Astrocyte of the spinal cord (primary cell): ENCODE results near the gene CIP2A.

ENCODE experiments used
- DNase-seq: peaks from one replicate; pipeline ENCODE4 v3.0.0; 2011; ENCODE audit warnings: low read depth, low spot score
- H3K4me3 ChIP-seq: 2 replicates; pipeline ENCODE4 v1.5.1; 2011; ENCODE audit warnings: low read depth, mild to moderate bottlenecking, low read length, moderate library complexity
- in situ Hi-C: cut with HindIII; loops from 2 replicates; pipeline ENCODE4 v1.10.0; 2017; ENCODE audit warnings: low sequenced_read_pairs
- TF ChIP-seq, protein P1 (sequence below): IDR thresholded peaks from 2 replicates; pipeline ENCODE4 v1.5.1; 2012; ENCODE audit warnings: low read depth, mild to moderate bottlenecking, low read length, inconsistent platforms

CIP2A gene

DNA sequence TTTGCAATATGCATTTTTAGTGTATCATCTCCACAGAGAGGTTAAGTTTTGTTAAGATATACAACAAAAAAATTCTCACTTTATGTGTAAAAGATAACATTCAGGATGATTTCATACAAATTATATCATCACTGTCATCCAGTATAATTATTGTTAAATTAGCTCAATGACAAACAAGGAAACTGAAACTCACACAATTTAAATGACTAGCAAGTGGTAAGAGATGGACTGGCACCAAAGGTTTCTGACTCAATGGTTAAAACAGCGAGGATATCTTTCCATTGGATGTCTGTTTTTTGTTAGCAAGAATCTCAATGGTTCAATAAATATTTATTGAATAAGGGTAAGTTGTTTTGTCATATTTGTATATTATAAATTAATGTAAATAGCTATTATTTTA is 22.6 kb downstream of the CIP2A start:
- in situ Hi-C loops: no loop called here
- no peak for DNase-seq
- no peak overlapping the region for H3K4me3 ChIP-seq
- TF ChIP-seq, protein P1, sequence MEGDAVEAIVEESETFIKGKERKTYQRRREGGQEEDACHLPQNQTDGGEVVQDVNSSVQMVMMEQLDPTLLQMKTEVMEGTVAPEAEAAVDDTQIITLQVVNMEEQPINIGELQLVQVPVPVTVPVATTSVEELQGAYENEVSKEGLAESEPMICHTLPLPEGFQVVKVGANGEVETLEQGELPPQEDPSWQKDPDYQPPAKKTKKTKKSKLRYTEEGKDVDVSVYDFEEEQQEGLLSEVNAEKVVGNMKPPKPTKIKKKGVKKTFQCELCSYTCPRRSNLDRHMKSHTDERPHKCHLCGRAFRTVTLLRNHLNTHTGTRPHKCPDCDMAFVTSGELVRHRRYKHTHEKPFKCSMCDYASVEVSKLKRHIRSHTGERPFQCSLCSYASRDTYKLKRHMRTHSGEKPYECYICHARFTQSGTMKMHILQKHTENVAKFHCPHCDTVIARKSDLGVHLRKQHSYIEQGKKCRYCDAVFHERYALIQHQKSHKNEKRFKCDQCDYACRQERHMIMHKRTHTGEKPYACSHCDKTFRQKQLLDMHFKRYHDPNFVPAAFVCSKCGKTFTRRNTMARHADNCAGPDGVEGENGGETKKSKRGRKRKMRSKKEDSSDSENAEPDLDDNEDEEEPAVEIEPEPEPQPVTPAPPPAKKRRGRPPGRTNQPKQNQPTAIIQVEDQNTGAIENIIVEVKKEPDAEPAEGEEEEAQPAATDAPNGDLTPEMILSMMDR: no peak

DNA sequence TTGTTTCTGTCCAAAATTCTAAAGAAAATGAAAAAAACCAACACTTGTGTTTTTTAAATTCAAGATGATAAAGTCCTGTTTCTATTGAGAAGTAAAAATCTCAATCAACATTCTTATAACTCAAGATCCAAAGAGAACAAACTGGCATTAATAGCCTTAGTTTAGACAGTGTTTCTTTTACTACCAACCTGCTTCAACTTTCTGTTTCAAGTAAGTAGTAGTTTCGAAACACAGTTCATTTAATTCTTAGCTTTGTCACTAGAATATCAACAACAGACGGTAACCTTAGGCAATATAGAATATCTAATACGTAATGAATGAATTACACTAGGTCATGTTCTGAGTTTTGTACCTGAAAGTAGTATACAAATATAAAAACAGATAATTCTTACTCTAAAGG is 23.7 kb downstream of the CIP2A start:
- TF ChIP-seq, protein P1: no peak
- DNase-seq: no peak
- in situ Hi-C loops: no loop called here
- H3K4me3 ChIP-seq: no peak overlapping the region

DNA sequence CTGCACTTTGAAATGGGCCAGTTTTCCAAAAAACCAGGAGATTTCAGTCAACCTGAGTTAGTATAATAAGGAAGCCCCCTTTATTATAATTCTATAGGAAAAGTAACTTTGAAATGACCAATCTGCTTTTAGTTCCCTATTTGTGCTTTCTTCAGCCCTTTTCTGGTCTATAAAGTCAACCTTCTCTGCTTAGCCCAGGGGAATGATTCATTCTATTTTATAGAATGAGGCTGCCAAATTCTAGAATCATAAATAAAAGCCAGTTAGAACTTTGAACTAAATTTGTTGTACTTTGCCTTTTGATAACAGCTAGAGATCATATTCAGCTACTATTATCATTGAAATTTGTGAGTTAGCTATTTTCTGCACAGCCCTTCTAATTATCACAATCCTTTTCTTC is 24.7 kb downstream of the CIP2A start:
- H3K4me3 ChIP-seq: no peak overlapping the region
- in situ Hi-C loops: no loop called here
- TF ChIP-seq, protein P1: no peak
- peak; percentile 20 for DNase-seq

DNA sequence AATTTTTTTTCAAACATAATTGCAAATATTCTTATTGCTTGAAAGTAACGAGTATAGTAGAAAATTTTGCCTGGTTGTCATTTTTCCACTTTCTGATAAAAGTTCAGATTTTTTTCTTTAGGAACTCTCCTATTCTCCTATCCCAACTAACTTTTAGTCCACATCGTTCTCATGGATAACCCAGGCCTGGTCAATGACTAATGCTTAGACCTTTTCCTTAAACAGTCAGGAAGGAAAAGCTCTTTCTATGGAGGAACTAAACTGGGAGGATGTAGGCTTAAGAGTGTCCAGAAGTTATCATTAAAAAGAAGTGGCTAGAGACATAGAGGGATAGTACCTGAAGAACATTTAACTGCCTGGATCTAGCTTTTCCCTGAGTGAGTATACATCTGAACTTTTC is 26.7 kb downstream of the CIP2A start:
- in situ Hi-C loops: no loop called here
- DNase-seq: no peak
- TF ChIP-seq, protein P1: no peak

DNA sequence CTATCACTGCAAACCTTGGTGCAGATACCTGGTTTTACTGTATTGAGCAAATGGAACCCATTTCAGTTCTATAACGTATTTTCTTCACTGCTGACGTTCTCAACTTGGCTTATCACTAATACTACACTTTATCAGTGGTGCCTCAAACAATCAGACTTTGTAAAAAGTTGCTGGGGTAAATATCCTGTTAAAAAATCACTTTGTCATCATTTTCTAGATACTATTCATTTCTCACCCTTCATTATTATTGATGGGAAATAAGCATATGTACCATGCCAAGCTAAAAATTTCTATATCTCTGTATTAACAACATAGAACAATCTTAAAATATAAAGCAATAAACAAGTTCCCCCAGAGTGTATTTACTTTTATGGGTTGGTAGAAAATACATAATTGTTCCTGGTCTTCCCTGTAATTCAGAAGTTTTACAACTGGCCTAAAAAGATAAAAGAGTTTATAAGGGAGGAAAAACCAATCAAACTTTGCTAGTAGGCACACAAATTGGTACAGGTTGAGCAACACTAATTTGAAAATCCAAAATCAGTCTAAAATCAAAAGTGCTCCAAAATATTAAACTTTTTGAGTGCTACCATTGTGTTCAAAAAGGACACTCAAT is 33.2 kb downstream of the CIP2A start:
- TF ChIP-seq, protein P1: no peak
- in situ Hi-C loops: no loop called here
- DNase-seq: no peak
- no peak overlapping the region for H3K4me3 ChIP-seq

More for the DNA sequence above, 26.7 kb downstream of the CIP2A start:
- H3K4me3 ChIP-seq: no peak overlapping the region

DNA sequence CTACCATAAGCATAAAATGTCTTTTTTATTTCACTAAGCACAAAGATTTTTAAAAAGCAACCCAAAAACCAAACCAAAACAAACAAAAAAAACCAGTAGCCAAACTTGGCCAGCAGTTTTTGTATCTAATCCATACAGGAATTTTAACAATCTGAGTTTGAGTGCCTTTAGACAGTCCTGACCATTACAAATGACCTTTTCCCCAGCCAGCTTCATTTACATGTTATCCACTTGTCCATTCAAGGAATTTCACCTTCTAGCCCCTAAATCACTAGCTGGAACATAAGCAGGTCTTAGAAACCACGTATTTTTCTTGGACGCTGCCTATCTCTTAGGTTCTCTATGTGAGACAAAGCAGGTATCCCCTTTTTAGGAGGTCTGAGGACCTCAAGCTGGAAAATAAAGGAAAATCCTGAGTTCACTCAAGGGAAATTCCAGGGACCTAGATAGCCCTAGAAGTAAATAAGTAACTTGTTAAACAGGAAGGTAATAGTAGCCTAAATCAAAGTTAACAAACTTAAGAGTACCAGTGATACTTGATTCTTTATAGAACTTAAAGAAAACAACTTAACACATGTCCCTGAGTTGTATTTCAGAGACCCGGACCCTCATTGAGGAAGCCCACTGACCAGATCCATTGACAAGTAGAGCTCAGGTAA is 34.2 kb downstream of the CIP2A start:
- in situ Hi-C loops: no loop called here
- TF ChIP-seq, protein P1: no peak
- no peak for DNase-seq
- no peak overlapping the region for H3K4me3 ChIP-seq
